Medulla oblongata (tissue), 1 donor: ENCODE data around the gene NME2.
A peak's percentile ranks its signal among the peaks of the same experiment; 100 is the strongest.
"Not testable (repeated sequence)": the region's sequence is repeated elsewhere in the genome, so short reads cannot be mapped to it uniquely, and the experiment has no call there.

Experiments
- DNase-seq: peaks from one replicate; pipeline ENCODE4 v3.0.0-alpha.2; 2015; ENCODE audit errors: extremely low spot score

The NME2 gene

DNA sequence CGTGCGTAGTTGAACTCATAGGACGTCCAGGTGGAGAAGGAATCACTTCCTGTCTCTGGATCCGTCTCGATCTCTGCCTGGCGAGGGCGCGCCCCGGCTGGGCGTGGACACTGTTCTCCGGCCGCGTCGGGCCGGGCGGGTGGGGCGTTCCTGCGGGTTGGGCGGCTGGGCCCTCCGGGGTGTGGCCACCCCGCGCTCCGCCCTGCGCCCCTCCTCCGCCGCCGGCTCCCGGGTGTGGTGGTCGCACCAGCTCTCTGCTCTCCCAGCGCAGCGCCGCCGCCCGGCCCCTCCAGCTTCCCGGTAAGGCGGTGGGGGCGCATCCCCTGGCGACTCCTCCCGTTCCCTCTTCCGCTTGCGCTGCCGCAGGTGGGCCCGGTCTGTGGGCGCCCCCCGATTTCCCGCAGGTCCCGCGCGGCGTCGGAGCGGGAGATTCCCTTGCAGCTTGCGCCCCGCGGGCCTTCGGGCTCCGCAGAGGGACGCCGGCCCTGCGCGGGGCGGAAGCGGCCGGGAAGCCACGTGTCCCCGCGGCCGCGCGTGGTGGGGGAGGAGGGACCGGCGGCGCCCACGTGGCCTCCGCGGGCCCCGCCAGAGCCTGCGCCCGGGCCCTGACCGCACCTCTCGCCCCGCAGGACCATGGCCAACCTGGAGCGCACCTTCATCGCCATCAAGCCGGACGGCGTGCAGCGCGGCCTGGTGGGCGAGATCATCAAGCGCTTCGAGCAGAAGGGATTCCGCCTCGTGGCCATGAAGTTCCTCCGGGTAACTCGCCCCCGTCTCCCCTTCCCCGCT lies at the start of gene NME2:
NME2 (plus strand) TSS at position 214 of the 789 bp plus-strand sequence; CDS start at position 634, 420 bp downstream.
- peak; percentile 86 for DNase-seq

- peak; percentile 27 for DNase-seq
Measured at GRCh38 chr17:51118330-51119195, 47.6 kb upstream of the NME2 start.

DNA sequence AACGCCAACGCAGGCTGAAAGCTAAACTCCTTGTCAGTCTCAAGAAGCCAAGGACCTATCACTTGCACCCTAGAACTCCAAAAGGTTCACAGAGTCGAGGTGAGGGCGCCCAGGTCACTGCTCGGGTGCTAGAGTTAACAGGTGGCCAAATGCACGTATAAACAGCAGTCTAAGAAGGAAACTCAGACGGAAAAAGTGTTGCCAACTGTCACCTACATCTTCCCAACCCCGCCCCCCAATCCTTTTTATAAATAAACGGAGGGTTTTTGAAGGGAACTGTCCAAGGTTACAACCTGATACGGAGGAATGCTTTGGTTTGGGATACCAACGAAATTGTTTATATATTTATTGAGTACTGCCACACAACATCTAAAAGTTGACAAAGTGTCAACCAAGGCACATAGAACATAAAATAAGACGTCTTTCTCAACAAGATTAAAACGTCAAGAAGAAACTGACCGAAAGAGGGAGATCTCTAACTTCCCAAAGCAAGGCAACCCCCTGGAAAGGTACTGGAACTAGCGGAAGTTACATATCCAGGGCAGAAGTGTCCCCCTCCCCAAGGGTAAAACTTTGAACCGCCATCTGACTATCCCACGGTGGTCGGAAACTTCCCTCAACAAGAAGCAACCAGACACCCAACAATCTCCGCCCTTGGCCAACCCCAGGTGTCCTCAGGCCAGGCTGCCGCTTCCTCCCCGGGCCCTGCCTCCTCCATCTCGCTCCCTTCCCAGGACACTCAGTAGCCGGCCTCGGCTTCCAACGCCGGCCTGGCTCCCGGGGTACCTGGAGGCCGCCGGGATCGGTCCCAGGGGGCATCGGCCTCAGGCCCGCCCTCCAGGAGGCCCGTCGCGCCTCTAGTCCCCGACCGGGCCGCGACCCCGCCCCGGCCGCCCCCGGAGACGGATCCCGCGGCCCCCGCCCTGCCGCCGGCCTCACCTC lies 46.5 kb upstream of the NME2 start:
- DNase-seq, result peak; percentile 72

GRCh38 chr17:51120357-51120738 lies 45.9 kb upstream of the NME2 start:
- DNase-seq, result peak; percentile 27

DNA sequence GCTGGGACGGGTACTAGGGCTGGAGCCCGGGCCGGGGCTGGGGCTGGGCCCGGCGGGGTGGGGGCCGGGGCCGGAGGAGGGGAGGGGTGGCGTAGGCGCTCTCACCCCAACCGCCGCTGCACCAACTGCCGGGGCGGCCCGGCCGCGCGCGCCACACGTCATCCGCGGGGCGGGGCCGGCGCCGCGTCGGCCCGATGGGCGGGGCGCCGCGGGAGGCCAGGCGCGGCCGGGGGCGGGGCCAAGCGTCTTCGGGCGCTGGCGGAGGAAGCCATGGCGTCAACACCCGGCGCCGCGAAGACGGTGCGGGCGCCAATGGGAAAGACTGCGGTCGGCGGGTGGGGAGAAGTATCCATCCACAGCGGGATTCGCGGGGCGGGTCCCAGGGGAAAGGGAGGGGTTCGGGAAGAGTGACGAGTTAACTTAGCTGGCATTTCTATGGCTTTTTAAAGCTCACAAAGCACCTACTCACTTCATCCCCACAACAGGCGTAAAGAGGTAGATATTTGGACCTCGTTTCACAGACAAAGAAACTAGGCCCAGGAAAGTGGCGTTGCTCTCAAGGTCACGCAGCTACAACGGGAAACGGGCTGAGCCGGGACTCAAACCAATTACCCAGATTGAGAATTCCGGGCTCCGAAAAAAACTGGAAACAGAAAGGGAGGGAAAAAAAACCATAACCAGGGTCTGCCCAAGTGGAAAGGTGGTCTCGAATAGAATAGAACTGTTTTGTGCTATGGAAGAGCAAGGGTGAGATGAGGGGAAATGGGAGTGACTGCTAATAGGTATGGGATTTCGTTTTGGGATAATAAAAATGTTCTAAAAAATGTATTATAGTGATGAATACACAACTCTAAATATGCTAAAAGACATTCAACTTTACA lies 45.2 kb upstream of the NME2 start, which contains the start of gene SPAG9:
SPAG9 (minus strand) TSS at position 130 of the 881 bp plus-strand sequence. CDS start 212 bp downstream, outside the sequence.
- peak; percentile 95 for DNase-seq

DNA sequence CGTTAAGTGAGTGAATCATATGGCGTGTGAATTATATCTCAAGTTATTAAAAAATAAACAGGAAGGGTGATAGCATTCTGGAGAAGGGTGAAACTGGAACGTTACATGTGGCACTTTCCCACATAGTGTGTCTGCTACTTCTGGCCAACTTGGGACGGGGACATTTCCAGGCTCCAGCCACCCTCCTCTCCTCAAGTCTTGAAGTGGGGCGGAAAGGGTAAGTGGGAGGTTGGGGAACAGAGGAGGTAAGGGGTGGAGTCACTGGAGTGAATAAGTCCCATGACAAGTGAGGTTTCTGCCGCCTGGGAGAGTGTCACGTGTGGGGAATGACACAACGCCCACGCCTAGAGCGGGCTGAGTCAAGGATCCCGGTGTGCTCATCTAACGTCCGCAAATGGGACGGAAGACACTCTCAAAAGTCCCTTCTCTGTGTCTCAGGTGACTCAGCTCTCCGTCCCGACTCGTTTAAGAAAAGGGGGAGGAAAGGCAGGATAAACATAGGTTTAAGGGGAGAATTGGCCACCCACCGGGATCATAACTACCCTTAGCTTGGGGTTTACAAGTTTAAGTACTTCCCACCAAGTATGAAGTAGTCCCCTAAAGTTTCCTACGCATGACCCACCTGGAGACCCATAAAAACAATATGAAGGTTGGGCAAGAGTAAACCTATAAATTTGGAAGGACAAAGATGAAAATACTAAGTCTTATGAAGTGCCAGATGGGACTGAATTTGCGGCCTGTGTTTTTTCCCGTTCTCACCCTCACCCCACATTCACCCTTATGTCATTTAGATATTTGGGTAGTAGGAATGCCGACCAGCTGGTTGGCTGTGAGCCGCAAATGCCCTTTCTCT lies 44.4 kb upstream of the NME2 start:
- peak; percentile 94 for DNase-seq

- not testable (repeated sequence) for DNase-seq
Measured at GRCh38 chr17:51122473-51123115, 43.6 kb upstream of the NME2 start.

GRCh38 chr17:51124640-51125503 lies 41.3 kb upstream of the NME2 start:
- DNase-seq, result no peak

- DNase-seq, result no peak
Measured at GRCh38 chr17:51128076-51128475, 38.1 kb upstream of the NME2 start.

- DNase-seq, result no peak
Measured at GRCh38 chr17:51132964-51133319, 33.3 kb upstream of the NME2 start.

- DNase-seq, result no peak
Measured at GRCh38 chr17:51133365-51133764, 32.8 kb upstream of the NME2 start.

GRCh38 chr17:51135956-51136355 lies 30.3 kb upstream of the NME2 start:
- DNase-seq, result no peak

DNA sequence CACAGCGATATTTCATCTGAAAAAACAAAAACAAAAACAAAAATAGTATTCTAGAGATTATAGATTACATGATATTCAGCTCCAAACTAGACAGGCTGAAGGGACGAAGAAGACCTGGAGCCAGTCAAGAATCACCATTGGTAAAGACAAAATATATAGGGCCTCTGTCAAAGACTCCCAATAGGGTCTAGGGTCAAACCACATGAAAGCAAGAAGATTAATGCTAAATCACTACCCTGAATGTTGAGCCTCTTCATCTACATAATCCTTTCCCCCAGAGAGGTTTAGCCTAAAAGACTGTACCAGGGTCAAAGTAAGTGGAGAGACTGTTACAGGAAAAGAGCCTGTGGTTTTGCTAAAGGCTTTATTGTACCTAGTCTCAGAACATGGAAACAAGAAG lies 23.6 kb upstream of the NME2 start:
- DNase-seq, result no peak

DNA sequence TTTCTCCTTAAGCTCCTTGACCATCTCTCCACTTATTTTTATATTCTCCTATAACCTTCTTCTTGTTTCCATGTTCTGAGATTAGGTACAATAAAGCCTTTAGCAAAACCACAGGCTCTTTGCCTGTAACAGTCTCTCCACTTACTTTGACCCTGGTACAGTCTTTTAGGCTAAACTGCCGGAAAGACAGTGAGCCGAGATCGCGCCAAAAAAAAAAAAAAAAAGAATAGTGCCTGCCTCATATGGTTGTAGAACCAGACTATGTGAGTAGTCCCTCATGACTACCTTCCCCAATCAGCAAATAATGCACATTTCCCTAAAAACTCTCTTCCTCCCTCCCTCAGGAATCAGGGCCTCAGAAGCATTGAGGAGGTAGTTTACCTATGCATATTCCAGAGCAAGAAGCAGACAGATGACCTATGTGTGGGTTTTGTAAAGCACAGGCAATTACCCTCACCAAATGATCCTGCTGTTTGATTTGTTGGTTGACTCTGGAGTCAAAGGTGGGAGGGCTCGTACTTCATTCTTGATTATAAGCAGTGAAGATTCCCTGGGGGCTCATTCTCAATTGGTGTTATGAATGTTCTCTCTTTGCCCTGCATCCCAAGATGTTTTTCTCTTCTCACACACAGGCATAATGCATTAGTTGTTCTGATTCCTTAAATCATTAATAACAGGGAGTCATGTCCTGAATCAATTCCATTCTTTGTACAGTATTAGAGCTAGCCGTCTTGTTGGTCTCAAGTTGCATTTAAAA lies 21.8 kb upstream of the NME2 start:
- no peak for DNase-seq

DNA sequence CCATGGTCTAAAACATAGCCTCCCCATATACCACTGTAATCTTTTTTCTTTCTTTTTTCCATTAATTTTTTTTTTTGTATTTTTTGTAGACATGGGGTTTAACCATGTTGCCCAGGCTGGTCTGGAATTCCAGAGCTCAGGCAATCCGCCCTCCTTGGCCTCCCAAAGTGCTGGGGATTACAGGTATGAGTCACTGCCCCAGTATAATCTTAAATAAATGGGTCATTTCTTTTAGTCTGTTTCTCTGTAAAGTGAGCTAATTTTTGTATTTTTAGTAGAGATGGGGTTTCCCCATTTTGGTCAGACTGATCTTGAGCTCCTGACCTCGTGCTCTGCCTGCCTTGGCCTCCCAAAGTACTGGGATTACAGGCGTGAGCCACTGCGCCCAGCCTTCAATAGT lies 18.6 kb upstream of the NME2 start:
- DNase-seq, result no peak

DNA sequence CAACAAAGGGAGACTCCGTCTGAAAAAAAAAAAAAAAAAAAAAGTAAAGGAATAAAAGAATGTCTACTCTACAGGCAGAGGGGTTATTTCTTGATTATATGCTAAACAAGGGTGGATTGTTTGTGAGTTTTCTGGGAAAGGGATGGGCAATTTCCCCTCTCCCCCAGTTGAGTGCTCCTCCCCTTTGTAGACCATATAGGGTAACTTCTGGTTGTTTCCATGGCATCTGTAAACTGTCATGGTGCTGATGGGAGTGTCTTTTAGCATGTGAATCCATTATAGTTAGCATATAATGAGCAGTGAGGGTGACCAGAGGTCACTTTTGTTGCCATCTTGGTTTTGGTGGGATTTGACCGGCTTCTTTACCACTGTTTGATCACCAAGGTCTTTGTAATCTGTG lies 17.0 kb upstream of the NME2 start:
- no peak for DNase-seq

DNA sequence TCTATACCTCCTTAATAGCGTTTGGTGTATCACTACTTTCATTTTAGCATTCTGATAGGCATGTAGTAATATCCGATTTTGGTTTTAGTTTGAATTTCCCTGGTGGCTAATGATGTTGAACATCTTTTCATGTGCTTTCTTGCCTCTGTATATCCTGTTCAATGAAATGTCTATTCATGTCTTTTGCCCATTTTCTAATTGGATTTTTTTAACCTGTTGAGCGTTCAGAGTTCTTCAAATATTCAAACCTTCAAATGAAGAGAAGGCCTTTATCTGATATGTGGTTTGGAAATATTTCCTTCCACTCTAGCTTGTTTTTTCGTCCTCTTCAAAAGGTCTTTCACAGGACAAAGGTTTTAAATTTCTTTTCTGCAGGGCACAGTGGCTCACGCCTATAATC lies 15.3 kb upstream of the NME2 start:
- no peak for DNase-seq
